Endothelial cell of umbilical vein (primary cell): ENCODE results near the gene GFI1B. TPM values are rescaled to one million over a fixed set of nuclear protein-coding genes. Genes with fewer than 3 reads are reported as not detected.

Experiments used
- BruUV-seq: library from RNA; stranded (reverse); fragments of 400-500 nt; replicated peaks from 2 replicates; lab custom pipeline; 2021; lab: Mats Ljungman, UMichigan
- CTCF ChIA-PET: fragments of 300-600, 350-600 bp; sonication (Branson Sonifier 250); formaldehyde crosslinking; loops from one replicate; lab custom pipeline; 2021; ENCODE audit warnings: antibody characterized with exemption, inconsistent platforms; lab: Charles Lee
- POLR2A ChIA-PET: fragments of 300-600, 350-600 bp; sonication (Branson Sonifier 250); formaldehyde crosslinking; loops from one replicate; lab custom pipeline; 2021; ENCODE audit warnings: antibody characterized with exemption, inconsistent platforms; lab: Charles Lee
- DNase-seq: peaks from one replicate; pipeline ENCODE4 v3.0.0-alpha.2; 2011; ENCODE audit warnings: low read depth, low spot score
- FAIRE-seq: peaks from 2 replicates; lab custom pipeline; 2011; peaks lifted over from hg19 to GRCh38; lab: Jason Lieb, UNC
- H2AFZ ChIP-seq: 2 replicates; pipeline ENCODE4 v1.6.0; 2012; ENCODE audit warnings: low read depth, low read length, control low read depth, inconsistent platforms
- H3K27ac ChIP-seq: 2 replicates; pipeline ENCODE4 v1.5.1; 2011; ENCODE audit warnings: low read depth, mild to moderate bottlenecking, control low read depth, low read length, moderate library complexity; ENCODE audit not compliant: insufficient read depth
- H3K27me3 ChIP-seq, 2 experiments: 2 replicates each; pipeline versions ENCODE4 v1.6.0 to v1.6.1; 2011; ENCODE audit warnings: low read length in 2 of 2, mixed read lengths in 1 of 2; ENCODE audit not compliant: control insufficient read depth in 2 of 2, insufficient read depth in 2 of 2
- H3K36me3 ChIP-seq, 2 experiments: 2 replicates in 1 of 2; 3 replicates in 1 of 2; pipeline ENCODE4 v1.5.1; 2011; ENCODE audit warnings: low read length in 2 of 2, mild to moderate bottlenecking in 1 of 2, moderate library complexity in 1 of 2; ENCODE audit not compliant: control insufficient read depth in 2 of 2, insufficient read depth in 2 of 2; ENCODE audit errors: extremely low read depth in 1 of 2
- H3K4me1 ChIP-seq: 3 replicates; pipeline ENCODE4 v1.5.1; 2011; ENCODE audit warnings: mild to moderate bottlenecking, low read length; ENCODE audit not compliant: control insufficient read depth, insufficient read depth; ENCODE audit errors: extremely low read depth
- H3K4me2 ChIP-seq: 2 replicates; pipeline ENCODE4 v1.6.1; 2011; ENCODE audit warnings: low read length, control low read depth, mixed read lengths; ENCODE audit not compliant: insufficient read depth
- H3K4me3 ChIP-seq, 3 experiments: fragments of 200-600 bp in 1 of 3; sonication (generic), shearing (Covaris generic) in 1 of 3; replicated peaks in 1 of 3; 2 replicates each; pipeline ENCODE4 v1.5.1; 2011 to 2016; ENCODE audit warnings: control low read depth in 3 of 3, low read length in 3 of 3, mild to moderate bottlenecking in 2 of 3, inconsistent platforms in 1 of 3, low read depth in 1 of 3, moderate library complexity in 1 of 3; ENCODE audit not compliant: insufficient read depth in 1 of 3
- H3K79me2 ChIP-seq: 2 replicates; pipeline ENCODE4 v1.6.0; 2012; ENCODE audit warnings: low read length, inconsistent platforms; ENCODE audit not compliant: control insufficient read depth, insufficient read depth
- H3K9ac ChIP-seq: replicated peaks from 2 replicates; pipeline ENCODE3; 2011; ENCODE audit warnings: low read length, control low read depth; ENCODE audit not compliant: insufficient read depth; ENCODE audit errors: extremely low read depth
- H3K9me1 ChIP-seq: replicated peaks from 3 replicates; pipeline ENCODE4 v1.6.0; 2011; ENCODE audit warnings: mild to moderate bottlenecking, low read length; ENCODE audit not compliant: control insufficient read depth, insufficient read depth; ENCODE audit errors: extremely low read depth
- H3K9me3 ChIP-seq: replicated peaks from 2 replicates; pipeline ENCODE4 v1.5.1; 2012; ENCODE audit warnings: low read length, inconsistent platforms; ENCODE audit not compliant: control insufficient read depth, insufficient read depth
- H4K20me1 ChIP-seq: replicated peaks from 2 replicates; pipeline ENCODE3; 2011; ENCODE audit warnings: mild to moderate bottlenecking, low read length; ENCODE audit not compliant: control insufficient read depth, insufficient read depth; ENCODE audit errors: extremely low read depth
- CTCF ChIP-seq, 2 donors: IDR thresholded peaks; 1 replicate in 1 of 2; 2 replicates in 1 of 2; pipeline ENCODE4 v1.5.1; 2011; ENCODE audit warnings: low read length in 2 of 2, mild to moderate bottlenecking in 2 of 2, moderate library complexity in 2 of 2, control low read depth in 1 of 2, inconsistent platforms in 1 of 2, low read depth in 1 of 2; ENCODE audit not compliant: insufficient read depth in 1 of 2; ENCODE audit errors: extremely low read depth in 1 of 2
- EZH2 ChIP-seq: IDR thresholded peaks from 2 replicates; pipeline ENCODE4 v1.6.1; 2012; ENCODE audit warnings: borderline replicate concordance, low read depth, mild to moderate bottlenecking, moderate library complexity, low read length, inconsistent platforms; ENCODE audit not compliant: severe bottlenecking
- FOS ChIP-seq: IDR thresholded peaks from 2 replicates; pipeline ENCODE4 v1.6.1; 2011; ENCODE audit warnings: mild to moderate bottlenecking, low read length, moderate library complexity, borderline replicate concordance; ENCODE audit not compliant: insufficient read depth
- GATA2 ChIP-seq: IDR thresholded peaks from 2 replicates; pipeline ENCODE4 v1.7.0; 2011; ENCODE audit warnings: low read depth, mild to moderate bottlenecking, moderate library complexity, mixed read lengths, low read length; ENCODE audit not compliant: insufficient read length, insufficient read depth
- JUN ChIP-seq: IDR thresholded peaks from 2 replicates; pipeline ENCODE4 v1.6.1; 2011; ENCODE audit warnings: borderline replicate concordance, low read depth; ENCODE audit not compliant: insufficient read length, insufficient read depth
- MAX ChIP-seq: IDR thresholded peaks from 2 replicates; pipeline ENCODE4 v1.6.1; 2011; ENCODE audit not compliant: insufficient read depth, insufficient read length
- MYC ChIP-seq: IDR thresholded peaks from one replicate; pipeline ENCODE4 v1.6.1; 2011; ENCODE audit warnings: mild to moderate bottlenecking, low read depth, low read length
- POLR2A ChIP-seq: IDR thresholded peaks from 2 replicates; pipeline ENCODE4 v1.6.1; 2012; ENCODE audit warnings: low read depth, mild to moderate bottlenecking, control low read depth, low read length
- POLR2AphosphoS5 ChIP-seq: IDR thresholded peaks from 2 replicates; pipeline ENCODE4 v1.6.1; 2012; ENCODE audit warnings: low read depth, mild to moderate bottlenecking, control low read depth, low read length, moderate library complexity; ENCODE audit not compliant: insufficient read depth
- dilution Hi-C: fragments of 300-500 bp; cut with MboI; formaldehyde crosslinking; loops from one replicate; pipeline ENCODE4 v1.15.0; 2019; ENCODE audit warnings: low sequenced_read_pairs; ENCODE audit not compliant: extremely low pct_ligation_motif_present
- intact Hi-C: fragments of 100-400 bp; cut with micrococcal nuclease; formaldehyde crosslinking; loops from one replicate; pipeline ENCODE4 v1.10.0; 2022
- polyA plus RNA-seq, 4 experiments: library from polyadenylated mRNA; depleted of rRNA in 3 of 4; stranded (reverse) in 3 of 4; unstranded in 1 of 4; fragments of >200 nt; gene quantifications; 2 replicates each; pipeline versions ENCODE4 v1.2.1 to v1.2.3, GENCODE V29; 2011 to 2012; ENCODE audit warnings: missing spikeins in 1 of 4
- total RNA-seq: library from RNA; stranded (reverse); gene quantifications from 2 replicates; pipeline ENCODE4 v1.2.3, GENCODE V29; 2021

The GFI1B gene
- total and polyA plus RNA-seq, 2 donors (not counting 3 experiments of a cell fraction or from before 2014, with no cell fraction given): 0.04 TPM; not detected in 1

GRCh38 chr9:133014696-133015095, 36.2 kb downstream of the GFI1B start:
- ChIA-PET POLR2A (no interaction called here), CTCF (interaction anchor here (4.6 kb wide), 1 partner anchor 7 kb away, joined by 30 read pairs; no protein-coding TSS in a partner anchor)
- no peaks in the 10 kb centered on the region for H4K20me1 ChIP-seq
- no peak overlapping the region for H3K4me3 ChIP-seq
- H3K36me3 ChIP-seq: no peaks in the 10 kb centered on the region
- H3K9me1 ChIP-seq: no peaks in the 10 kb centered on the region
- DNase-seq: no peak
- intact Hi-C loops (no loop called here), dilution Hi-C loops (no loop called here)
- no peaks in the 10 kb centered on the region for H3K79me2 ChIP-seq
- no peak for FAIRE-seq
- no peak overlapping the region for H3K27ac ChIP-seq
- H3K9me3 ChIP-seq: no peaks in the 10 kb centered on the region
- H3K27me3 ChIP-seq: peaks cover 2% of the 10 kb centered on the region in 2 experiments
- no peak overlapping the region for H2AFZ ChIP-seq
- no peak overlapping the region for H3K4me2 ChIP-seq
- no peaks in the 10 kb centered on the region for H3K4me1 ChIP-seq
- no peak overlapping the region for H3K9ac ChIP-seq
- BruUV-seq: no TSS peak
- TF ChIP-seq FOS (no peak), GATA2 (no peak), MYC (no peak), MAX (no peak), JUN (no peak), CTCF (IDR thresholded peaks at IDR 0.05; ENCODE audit: extremely low read depth in 1 of 2, insufficient read depth in 1 of 2, low read depth in 1 of 2, low read length in 2 of 2) (no peak), POLR2AphosphoS5 (no peak), EZH2 (no peak), POLR2A (no peak)
